NCI-H510A (cell line): ENCODE results near the gene TMEM151A.
"Not testable (repeated sequence)": the region's sequence is repeated elsewhere in the genome, so short reads cannot be mapped to it uniquely, and the experiment has no call there.

Experiments used
- DNase-seq: peaks from one replicate; lab custom pipeline; 2025; lab: John Stamatoyannopoulos, UW

Gene TMEM151A

GRCh38 chr11:66291706-66292542 lies at the start of gene TMEM151A:
Gene TMEM151A, plus strand, starts transcription at chr11:66291894. Its CDS starts 120 bp downstream, at chr11:66292014.
- no peak for DNase-seq

DNA sequence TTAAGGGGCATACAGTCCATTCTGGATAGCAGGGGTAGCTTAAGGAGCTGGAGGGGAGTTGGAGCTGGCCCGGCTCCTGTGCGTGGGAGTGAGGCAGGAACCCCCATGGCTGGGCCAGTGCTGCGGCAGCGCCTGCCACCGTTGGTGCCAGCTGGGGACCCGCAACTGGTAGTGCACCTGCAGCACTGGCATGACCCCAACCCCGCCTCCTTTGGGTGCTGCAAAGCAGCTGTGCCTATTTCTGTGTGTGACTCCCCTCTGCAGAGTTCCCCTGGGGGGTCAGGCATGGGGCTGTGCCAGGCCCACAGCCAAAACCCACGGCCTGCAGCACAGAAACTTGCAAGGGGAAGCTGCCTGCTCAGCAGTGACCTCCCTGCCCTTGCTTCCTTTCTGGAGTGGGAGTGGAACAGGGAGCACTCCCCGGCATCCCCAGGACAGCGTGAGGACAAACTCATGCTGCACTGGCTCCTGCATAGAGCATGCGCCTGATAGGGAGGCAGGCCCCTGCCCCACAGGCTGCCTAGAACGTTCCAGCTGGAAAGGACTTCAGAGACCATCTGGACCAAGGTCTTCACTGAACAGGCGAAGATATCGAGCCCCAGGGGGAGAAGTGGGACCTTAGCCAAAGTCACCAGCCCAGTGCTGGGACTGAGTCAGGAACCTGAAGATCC lies 49.5 kb upstream of the TMEM151A start:
- no peak for DNase-seq

- DNase-seq = no peak
Observed at GRCh38 chr11:66243782-66244535, 47.7 kb upstream of the TMEM151A start.

DNA sequence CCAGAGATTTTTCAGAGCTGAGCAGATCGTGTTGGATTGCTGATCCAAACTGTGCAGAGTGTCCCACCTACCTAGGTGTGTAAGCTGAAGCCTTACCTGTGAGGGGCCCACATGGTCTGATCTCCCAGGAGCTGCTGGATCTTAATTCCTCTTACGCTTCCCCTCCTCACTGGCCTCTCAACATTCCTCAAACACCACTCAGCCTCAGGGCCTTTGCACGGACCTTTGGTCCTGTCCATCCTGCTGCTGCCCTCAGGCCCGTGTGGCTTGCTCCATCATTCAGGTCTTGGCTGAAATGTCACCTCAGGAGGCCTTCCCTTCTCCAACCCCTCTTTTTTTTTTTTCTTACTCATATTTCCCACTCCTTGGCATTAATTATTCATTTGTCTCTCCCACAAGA lies 44.4 kb upstream of the TMEM151A start:
- DNase-seq = no peak

- no peak for DNase-seq
Observed at GRCh38 chr11:66247801-66248200, 43.9 kb upstream of the TMEM151A start.

DNA sequence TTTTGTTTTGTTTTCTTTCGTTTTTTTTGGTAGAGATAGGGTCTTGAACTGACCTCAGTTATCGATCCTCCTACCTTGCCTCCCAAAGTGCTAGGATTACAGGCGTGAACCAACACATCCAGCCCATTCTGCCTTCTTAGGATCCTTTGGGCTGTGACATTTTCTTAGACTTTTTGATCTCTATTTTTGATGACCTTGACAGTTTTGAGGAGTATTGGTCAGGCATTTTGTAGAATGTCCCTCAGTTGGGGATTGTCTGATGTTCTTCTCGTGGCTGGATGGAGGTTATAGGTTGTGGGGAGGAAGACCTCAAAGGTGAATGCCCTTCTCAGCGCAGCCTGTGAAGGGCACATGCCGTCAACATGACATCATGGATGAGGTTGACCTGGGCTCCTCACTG lies 42.8 kb upstream of the TMEM151A start:
- DNase-seq = no peak

DNA sequence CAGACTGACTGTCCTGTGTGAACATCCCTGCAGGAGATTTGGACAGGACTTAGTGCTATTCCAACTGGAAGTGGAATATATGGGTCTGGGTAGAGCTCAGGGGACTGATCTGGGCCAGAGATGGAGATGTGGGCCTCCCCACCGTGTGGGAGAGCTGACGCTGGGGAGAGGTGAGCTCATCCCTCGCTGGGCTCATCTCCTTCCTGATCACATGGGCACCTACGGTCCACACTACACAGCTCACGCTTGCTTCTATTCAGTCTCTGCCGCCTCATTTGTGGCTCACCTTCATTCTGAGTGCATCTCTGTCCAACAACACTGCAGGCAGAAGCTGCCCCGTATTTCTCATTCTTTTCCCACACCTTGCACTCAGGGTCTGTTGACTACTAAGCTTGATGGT lies 39.9 kb upstream of the TMEM151A start:
- DNase-seq = no peak

- DNase-seq = not testable (repeated sequence)
Observed at GRCh38 chr11:66253081-66253480, 38.6 kb upstream of the TMEM151A start.

DNA sequence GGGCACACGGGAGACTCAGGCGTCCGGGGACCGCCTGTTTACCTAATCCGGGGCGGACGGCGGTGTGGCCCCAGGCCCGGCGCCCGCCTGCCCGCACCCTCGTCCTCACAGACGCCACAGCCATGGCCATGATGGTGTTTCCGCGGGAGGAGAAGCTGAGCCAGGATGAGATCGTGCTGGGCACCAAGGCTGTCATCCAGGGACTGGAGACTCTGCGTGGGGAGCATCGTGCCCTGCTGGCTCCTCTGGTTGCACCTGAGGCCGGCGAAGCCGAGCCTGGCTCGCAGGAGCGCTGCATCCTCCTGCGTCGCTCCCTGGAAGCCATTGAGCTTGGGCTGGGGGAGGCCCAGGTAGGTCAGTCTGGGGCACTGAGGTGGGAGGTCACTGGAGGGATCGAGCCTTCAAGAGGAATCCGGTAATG lies 33.2 kb upstream of the TMEM151A start:
- DNase-seq = no peak

DNA sequence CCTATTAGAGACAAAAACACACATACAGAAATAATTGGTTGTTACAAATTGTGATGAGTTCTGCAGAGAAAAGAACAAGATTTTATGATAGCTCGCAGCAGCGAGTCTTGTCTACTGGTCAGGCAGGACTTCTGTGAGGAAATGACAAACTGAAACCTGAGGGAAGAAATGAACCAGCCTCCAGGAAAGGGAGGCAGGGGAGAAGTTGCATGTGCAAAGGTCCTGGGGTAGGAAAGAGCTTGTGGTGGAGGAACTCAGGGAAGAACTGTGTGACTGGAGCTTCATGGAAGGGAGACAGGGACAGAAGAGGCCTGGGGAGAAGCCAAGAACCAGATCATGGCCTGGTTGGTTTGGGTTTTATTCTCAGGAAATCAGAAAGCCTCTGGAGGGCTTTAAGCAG lies 32.5 kb upstream of the TMEM151A start:
- no peak for DNase-seq

DNA sequence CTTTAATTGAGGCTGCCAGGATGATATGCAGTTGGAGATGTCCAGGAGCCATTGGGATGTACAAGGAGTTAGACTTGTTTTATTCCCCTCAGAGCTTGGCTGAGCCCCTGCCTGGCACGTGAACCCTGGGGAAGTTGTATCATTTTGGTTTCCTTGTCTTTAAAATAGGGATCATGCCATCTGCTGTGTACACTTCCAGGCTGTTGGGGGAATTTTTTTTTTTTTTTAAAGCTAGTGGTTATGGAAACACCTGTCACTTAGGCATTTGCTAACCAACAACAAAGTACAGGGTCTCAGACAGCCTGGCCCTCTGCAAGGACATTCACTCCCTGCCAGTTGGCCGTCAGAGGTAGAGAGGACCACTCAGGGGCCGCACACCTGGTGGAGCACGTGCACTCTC lies 31.7 kb upstream of the TMEM151A start:
- no peak for DNase-seq

DNA sequence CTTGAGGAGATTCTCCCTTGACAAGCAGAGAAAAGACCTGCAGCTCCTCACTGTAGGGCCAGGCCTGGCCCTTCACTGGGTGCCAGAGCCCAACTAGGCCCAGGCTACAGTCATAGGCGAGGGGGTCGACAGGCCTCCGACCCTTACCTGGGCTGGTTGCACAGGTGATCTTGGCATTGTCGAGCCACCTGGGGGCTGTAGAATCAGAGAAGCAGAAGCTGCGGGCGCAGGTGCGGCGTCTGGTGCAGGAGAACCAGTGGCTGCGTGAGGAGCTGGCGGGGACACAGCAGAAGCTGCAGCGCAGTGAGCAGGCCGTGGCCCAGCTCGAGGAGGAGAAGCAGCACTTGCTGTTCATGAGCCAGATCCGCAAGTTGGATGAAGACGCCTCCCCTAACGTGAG lies 30.1 kb upstream of the TMEM151A start:
- no peak for DNase-seq

DNA sequence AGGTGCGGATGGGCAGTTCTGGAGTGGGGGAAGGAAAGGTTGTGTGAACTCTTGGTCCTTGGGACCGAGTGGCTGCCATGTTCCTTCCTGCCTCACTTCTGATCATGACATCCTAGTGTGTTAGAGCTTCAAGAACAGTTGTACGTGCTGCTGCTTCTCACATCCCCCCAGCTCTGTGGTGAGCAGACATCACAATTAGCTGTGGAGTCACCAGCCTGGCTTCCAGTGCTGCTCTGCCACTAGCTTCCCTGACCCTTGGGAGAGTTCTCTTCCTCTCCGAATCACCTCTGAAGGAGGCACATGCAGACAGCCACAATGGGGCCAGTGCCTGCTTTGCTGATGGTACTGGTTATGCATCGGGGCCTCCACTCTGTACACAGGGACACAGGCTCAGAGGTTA lies 29.5 kb upstream of the TMEM151A start:
- no peak for DNase-seq

DNA sequence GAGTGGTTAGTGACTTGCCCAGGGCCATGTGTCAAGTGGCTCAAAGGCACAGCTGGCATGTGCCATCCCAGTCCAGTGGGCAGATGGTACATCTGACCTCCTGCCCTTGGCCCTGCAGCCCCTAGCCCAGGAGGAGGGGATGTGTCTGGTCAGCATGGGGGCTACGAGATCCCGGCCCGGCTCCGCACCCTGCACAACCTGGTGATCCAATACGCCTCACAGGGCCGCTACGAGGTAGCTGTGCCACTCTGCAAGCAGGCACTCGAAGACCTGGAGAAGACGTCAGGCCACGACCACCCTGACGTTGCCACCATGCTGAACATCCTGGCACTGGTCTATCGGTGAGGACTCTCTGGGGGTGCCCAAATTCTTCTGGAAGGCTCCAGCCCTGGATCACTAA lies 29.0 kb upstream of the TMEM151A start:
- DNase-seq = no peak

DNA sequence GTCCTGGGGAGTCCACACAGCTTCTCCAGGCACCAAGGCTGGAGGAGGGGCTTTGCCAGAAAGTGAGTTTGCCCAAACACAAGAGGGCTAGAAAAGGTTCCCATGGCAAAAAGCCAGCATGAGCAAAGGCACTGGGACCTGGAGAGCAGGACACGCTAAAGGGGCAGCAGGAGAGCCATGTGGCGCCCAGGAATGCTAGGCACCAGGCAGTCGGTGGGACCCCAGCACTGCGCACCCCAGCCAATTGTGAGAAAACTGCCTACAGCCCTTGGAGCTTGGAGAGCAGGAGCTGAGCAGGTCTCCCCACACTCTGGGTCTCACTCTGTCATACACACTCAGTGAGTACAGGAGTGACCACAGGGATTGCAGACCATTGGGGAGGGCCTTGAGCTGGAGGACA lies 28.5 kb upstream of the TMEM151A start:
- no peak for DNase-seq

- no peak for DNase-seq
Observed at GRCh38 chr11:66263785-66264184, 27.9 kb upstream of the TMEM151A start.

DNA sequence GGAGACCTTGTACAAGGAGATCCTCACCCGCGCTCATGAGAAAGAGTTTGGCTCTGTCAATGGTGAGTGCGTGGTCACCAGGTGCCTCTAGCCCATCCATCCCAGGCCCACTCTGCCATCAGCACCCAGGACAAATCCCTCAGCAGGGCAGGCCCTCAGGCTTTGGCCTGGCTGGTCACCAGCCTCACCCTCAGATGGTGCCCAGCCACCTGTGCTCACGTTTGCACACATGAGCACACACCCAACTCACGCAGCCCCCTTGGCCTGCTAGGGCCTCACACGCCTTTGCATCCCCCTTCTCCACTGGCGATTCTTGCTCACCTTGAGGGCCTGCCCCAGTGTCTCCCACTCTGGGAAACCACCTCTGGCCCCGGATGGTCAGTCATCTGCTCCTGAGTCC lies 27.3 kb upstream of the TMEM151A start:
- DNase-seq = no peak

DNA sequence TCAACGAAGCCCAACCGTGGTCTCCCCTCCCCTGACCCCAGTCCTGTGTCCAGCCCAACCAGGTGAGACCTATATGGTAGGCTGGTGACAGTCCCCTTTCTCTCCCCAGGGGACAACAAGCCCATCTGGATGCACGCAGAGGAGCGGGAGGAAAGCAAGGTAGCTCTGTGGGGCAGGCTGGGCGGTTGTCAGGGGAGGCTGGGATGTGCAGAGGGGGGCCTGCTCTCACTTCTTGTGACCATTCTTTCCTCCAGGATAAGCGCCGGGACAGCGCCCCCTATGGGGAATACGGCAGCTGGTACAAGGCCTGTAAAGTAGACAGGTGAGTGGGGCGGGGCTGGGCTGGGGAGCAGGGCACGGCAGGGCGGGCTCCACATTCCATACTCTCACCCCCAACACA lies 26.8 kb upstream of the TMEM151A start:
- no peak for DNase-seq

GRCh38 chr11:66265531-66266377 lies 25.9 kb upstream of the TMEM151A start:
- DNase-seq = no peak

GRCh38 chr11:66266378-66267038 lies 25.2 kb upstream of the TMEM151A start:
- DNase-seq = no peak

DNA sequence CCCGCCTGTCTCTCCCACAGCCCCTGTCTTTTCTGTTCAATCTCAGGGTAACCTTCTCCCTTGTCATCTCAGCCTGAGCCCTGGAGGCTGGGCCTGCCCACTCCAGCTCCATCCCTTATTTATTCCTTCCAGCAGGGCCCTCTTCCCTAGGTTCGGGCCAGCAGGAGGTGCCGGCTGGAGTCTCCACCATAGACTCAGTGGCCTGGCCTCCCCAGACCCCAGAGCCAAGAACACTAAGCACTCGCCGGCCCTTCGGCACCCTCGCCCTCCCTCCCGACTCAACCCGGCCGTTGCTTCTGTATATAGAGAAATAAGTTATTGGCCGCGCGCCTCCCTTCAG lies 24.7 kb upstream of the TMEM151A start:
- DNase-seq = no peak
